Colonic mucosa (tissue), 4 donors: Measurements from ENCODE around the gene MEGF6. TPM values are rescaled to one million over a fixed set of nuclear protein-coding genes. Genes with fewer than 3 reads are reported as not detected.

ENCODE experiments used
- DNase-seq: peaks from one replicate; pipeline ENCODE4 v3.0.0-alpha.2; 2020
- H3K27ac ChIP-seq: fragments of 200-600 bp; one replicate; pipeline ENCODE4 v1.8.0; 2021
- H3K27me3 ChIP-seq: fragments of 200-600 bp; one replicate; pipeline ENCODE4 v1.8.0; 2021
- H3K36me3 ChIP-seq: fragments of 200-600 bp; one replicate; pipeline ENCODE4 v1.8.0; 2021
- H3K4me1 ChIP-seq: fragments of 200-600 bp; one replicate; pipeline ENCODE4 v1.8.0; 2021; ENCODE audit warnings: mild to moderate bottlenecking
- H3K4me3 ChIP-seq: fragments of 200-600 bp; one replicate; pipeline ENCODE4 v1.8.0; 2021
- H3K9ac ChIP-seq, 2 donors: one replicate each; pipeline ENCODE4 v1.7.0; 2013; ENCODE audit warnings: control low read depth in 2 of 2, low read depth in 2 of 2, low read length in 2 of 2
- H3K9me3 ChIP-seq: fragments of 200-600 bp; one replicate; pipeline ENCODE4 v1.8.0; 2021
- CTCF ChIP-seq: fragments of 200-600 bp; IDR thresholded peaks from one replicate; pipeline ENCODE4 v1.8.0; 2022; ENCODE audit warnings: antibody characterized with exemption, mild to moderate bottlenecking
- intact Hi-C: fragments of 100-400 bp; cut with DNase I; formaldehyde crosslinking; loops from one replicate; pipeline ENCODE4 v1.14.1; 2022
- total RNA-seq, 2 donors: library from RNA; stranded (reverse); fragmentation: NEBNext Ultra II Directional in 1 of 2; extraction: Animal tissue kit (Norgen Biotek cat#: 25700) in 1 of 2; gene quantifications; one replicate each; pipeline ENCODE4 v1.2.1, GENCODE V29; 2021
- donor health status: healthy.
- donor health status: DM: no; HTN: no; CAD: no.
- donor health status: DM: no; HTN: no; CAD: no.

Gene MEGF6
- total RNA-seq, 2 donors from 2014 or later: 5.2 to 6.4 TPM

DNA sequence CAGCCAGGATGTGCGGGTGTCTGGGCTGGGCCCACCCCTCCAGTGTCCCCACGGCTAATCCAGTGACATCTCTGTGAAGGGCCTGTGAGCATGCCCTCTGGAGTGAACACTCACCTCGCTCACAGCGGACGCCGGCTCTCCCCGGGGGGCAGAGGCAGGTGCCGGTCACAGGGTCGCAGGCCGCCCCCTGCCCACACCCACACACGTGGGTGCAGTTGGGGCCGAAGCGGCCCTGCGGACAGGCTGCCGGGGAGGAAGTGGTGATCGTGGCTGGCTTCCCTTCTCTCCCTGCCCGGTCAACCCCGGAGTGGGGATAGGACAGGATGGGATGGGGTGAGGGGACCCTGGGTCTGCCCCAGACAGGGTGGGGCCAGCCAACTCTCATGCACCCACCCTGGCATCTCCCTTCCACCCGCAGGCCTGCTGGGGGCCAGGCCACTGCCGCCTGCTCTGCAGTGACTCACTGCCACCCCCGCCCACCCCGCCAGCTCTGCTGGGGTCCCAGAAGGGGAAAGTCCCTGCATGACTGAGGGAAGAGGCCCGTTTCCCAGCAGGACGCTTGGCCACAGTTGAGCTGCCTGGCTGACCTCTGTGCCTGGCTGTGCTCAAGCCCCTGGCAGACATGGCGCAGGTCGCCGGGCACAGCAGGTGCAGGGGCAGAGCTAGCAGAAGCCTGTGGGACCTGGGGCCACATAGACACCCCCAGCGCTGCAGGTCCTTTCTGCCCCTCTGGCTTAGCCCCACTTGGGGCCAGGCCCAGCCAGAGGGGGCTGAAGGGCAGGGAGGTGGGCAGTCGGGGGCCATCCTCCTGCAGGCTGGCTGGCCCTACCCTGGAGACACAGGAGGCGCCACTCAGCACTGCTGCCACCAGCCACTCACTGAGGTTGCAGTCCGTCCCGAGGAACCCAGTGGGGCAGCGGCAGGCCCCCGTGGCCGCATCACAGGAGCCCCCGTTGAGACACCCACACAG, 115.2 kb downstream of the MEGF6 start:
- intact Hi-C loops: loop anchor here (10.0 kb wide), 1 partner anchor 229 kb away; no protein-coding TSS in a partner anchor
- H3K4me1 ChIP-seq: no peaks in the 10 kb centered on the region
- no peak for DNase-seq
- no peaks in the 10 kb centered on the region for H3K36me3 ChIP-seq
- no peaks in the 10 kb centered on the region for H3K9me3 ChIP-seq
- no peak overlapping the region for H3K4me3 ChIP-seq
- no peak overlapping the region for H3K27ac ChIP-seq
- no peak overlapping the region for H3K9ac ChIP-seq
- H3K27me3 ChIP-seq: no peaks in the 10 kb centered on the region
- TF ChIP-seq CTCF: no peak

- no peak for TF ChIP-seq CTCF
- Histone ChIP-seq H3K36me3 (no peaks in the 10 kb centered on the region), H3K9me3 (no peaks in the 10 kb centered on the region), H3K9ac (no peak overlapping the region), H3K27ac (no peak overlapping the region), H3K27me3 (no peaks in the 10 kb centered on the region), H3K4me1 (no peaks in the 10 kb centered on the region), H3K4me3 (no peak overlapping the region)
- no peak for DNase-seq
- intact Hi-C loops: loop anchor here (5.0 to 10.0 kb wide), 2 partner anchors 68 to 230 kb away; no protein-coding TSS in a partner anchor
These were observed 116.7 kb downstream of the MEGF6 start for GRCh38 chr1:3494321-3495308.

DNA sequence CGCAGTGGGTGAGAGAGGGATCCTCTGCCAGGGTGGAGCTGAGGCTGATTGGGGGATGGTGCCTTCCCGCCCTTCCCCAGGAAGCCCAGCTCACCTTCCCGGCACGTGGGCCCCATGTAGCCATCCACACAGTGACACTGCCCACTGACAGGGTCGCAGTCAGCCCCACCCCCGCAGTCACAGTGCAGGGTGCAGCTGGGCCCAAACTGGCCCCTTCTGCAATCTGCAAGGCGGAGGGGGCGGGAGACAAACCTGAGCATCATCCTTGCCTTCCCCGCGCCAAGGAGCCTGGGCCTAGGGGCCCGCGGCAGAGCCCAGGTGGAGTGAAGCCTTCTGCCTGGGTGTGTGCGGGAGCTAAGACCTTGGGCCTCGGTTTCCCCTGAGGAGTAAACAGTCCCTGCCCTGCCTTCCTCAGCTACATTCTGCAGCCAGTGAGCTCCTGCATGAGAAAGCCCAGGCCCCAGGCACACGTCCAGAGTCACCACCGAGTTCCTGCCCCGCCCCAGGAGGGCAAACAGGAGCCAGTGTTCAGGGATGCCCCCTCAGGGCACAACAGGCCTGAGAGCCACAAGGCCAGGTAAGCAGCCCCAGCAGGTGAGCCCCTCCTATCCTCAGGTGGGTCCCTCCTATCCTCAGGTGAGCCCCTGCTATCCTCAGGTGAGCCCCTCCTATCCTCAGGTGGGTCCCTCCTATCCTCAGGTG, 118.6 kb downstream of the MEGF6 start:
- DNase-seq: no peak
- H3K27me3 ChIP-seq: no peaks in the 10 kb centered on the region
- no peak overlapping the region for H3K27ac ChIP-seq
- H3K4me3 ChIP-seq: no peak overlapping the region
- no peaks in the 10 kb centered on the region for H3K9me3 ChIP-seq
- intact Hi-C loops: loop anchor here (2.0 to 10.0 kb wide), 3 partner anchors 70 to 232 kb away; no protein-coding TSS in a partner anchor
- no peaks in the 10 kb centered on the region for H3K36me3 ChIP-seq
- no peak for TF ChIP-seq CTCF
- no peak overlapping the region for H3K9ac ChIP-seq
- no peaks in the 10 kb centered on the region for H3K4me1 ChIP-seq

- no peak overlapping the region for H3K4me3 ChIP-seq
- H3K9ac ChIP-seq: peak overlapping the region in 1 of 2 donors; percentile 43
- H3K27me3 ChIP-seq: no peaks in the 10 kb centered on the region
- no peaks in the 10 kb centered on the region for H3K36me3 ChIP-seq
- intact Hi-C loops: loop anchor here (2.0 to 10.0 kb wide), 3 partner anchors 71 to 233 kb away; no protein-coding TSS in a partner anchor
- peak; percentile 100 for TF ChIP-seq CTCF
- no peaks in the 10 kb centered on the region for H3K9me3 ChIP-seq
- peak; percentile 77 for DNase-seq
- H3K27ac ChIP-seq: no peak overlapping the region
- H3K4me1 ChIP-seq: no peaks in the 10 kb centered on the region
These were observed 119.7 kb downstream of the MEGF6 start for GRCh38 chr1:3491291-3492246.
